ENCODE measurements around the gene NFATC1.

Gene NFATC1

GRCh38 chr18:79563949-79564348, 168.2 kb downstream of the NFATC1 start:
- no peak for DNase-seq

- no peak for DNase-seq
These were observed 168.7 kb downstream of the NFATC1 start for GRCh38 chr18:79564441-79564840.

GRCh38 chr18:79566771-79567431, 171.2 kb downstream of the NFATC1 start:
- no peak for DNase-seq

DNA sequence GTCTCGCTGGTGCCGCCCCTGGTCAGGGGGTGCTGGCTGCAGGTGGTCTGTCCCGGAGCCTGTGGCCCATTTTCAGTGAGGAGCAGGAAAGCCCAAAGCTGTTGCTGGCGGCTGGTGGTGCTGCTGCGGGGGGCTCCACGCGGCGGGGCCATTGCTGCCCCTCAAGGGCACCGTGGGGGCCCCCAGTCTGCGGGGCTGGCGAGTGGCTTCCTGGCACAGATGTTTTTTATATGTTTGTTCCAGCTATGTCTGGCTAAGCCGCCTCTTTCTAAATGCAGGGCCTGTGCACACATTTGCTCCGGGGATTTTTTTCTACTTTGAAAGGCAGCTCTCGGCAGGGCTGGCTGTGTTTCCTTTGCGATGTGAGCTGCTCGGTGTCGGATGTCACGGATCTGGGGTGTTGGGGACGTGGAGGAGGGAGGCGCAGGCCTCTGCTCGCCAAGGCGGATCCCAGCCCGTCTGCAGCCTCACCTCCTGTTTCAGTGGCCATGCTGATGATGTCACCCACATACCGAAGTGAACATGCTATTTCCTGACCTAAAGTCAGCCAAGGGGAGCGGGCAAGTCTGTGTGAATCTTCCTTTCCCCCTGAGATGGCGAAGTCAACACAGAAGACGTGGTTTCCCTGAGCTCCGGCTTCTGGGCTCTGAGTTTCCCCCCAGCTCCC, 171.9 kb downstream of the NFATC1 start:
- DNase-seq = no peak

GRCh38 chr18:79568543-79569205, 172.9 kb downstream of the NFATC1 start:
- no peak for DNase-seq

DNA sequence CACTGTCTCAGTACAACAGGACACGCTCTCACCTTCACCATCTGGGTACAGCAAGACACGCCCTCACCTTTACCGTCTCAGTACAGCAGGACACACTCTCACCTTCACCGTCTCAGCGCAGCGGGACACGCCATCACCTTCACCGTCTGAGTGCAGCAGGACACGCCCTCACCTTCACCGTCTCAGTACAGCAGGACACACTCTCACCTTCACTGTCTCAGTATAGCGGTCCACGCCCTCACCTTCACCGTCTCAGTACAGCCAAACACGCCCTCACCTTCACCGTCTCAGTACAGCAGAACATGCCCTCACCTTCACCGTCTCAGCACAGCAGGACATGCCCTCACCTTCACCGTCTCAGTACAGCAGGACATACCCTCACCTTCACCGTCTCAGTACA, 174.0 kb downstream of the NFATC1 start:
- DNase-seq = no peak

- DNase-seq = no peak
These were observed 174.8 kb downstream of the NFATC1 start for GRCh38 chr18:79570266-79571201.

- no peak for DNase-seq
These were observed 175.7 kb downstream of the NFATC1 start for GRCh38 chr18:79571211-79572092.

DNA sequence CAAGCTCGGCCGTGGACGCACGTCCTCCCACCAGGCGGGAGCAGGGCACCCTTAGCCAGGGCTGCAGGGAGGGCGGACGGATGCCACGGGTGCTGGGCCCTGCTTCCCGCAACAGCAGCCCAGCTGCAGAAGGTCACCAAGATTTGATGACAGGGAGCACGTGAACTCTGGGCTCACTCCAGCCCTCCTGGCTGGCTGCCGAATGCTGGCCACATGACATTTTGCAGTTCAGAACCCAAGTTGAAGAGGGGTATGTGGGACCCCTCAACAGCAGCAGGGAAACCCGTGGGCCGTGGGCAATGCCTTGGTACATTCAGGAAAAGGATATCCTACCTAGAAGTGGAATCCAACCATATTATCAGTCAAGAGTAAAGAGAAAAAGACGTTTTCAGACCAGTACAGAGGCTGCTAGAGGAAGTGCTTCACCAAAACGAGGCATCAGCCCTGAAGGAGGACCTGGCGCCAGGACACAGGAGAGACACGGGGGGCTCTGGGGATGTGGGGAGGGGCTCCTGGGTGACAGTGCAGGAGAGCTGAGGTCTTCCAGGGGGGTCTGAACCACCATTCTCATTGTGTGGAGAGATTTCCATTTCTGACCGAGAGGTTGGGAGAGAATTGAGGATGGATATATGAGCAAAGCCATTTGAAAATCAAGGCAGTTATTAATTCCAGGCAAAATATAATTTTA, 176.5 kb downstream of the NFATC1 start:
- no peak for DNase-seq

DNA sequence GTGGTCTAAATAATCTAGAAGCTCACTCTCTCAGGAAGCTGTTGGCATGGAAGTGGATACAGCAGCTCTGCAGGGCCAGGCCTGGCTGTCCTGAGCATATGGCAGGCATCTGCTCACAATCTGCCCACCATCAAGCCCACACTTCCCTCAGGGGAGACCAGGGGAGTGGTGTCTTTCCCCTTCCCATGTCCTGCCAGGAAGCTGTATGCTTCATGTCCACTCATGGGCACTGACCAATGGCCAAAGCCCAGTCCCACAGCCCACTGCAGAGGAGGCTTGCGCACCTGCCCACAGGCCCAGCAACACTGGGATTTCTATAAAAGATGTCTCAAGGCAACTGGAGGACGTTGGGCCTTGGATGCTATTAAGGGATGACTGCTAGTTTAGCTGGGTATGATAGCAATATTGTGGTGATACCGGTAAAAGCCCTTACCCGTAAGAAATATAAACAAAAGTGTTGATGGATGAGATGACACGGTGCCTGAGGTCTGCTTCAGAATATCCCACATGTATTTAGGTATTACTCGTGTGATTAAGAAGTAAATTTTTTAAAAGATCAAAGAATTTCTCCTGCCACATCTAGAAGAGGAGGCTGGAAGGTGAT, 177.2 kb downstream of the NFATC1 start:
- no peak for DNase-seq

GRCh38 chr18:79573921-79574491, 178.3 kb downstream of the NFATC1 start:
- DNase-seq = no peak

DNA sequence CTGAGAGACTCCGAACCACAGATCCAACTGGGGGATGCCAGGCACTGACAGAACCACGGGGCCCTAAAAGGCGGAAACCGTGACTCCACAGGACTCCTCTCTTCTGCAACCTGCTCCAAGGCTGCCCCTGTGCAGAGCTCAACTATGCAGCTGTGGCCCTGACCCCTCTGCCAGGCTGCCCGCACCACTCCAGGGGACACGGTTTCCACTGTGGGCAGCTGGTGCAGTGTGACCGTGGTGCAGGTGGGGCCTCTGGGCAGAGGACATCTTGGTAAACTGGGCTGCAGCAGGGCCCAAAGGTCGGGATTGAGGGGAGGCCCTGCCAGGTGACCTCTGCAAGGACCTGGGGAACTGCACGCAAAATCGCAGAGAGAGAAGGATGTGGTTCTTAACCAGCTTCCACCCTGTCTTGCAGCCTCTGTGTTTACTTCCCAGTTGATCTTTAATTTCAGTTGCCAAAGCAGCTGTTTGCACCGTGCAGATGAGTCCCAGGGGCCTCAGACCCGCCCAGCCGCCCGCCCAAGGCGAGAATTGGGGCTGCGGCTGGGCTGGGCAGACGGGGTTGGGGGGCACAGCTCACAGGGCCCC, 179.3 kb downstream of the NFATC1 start:
- DNase-seq = no peak

- no peak for DNase-seq
These were observed 180.4 kb downstream of the NFATC1 start for GRCh38 chr18:79575891-79576685.

DNA sequence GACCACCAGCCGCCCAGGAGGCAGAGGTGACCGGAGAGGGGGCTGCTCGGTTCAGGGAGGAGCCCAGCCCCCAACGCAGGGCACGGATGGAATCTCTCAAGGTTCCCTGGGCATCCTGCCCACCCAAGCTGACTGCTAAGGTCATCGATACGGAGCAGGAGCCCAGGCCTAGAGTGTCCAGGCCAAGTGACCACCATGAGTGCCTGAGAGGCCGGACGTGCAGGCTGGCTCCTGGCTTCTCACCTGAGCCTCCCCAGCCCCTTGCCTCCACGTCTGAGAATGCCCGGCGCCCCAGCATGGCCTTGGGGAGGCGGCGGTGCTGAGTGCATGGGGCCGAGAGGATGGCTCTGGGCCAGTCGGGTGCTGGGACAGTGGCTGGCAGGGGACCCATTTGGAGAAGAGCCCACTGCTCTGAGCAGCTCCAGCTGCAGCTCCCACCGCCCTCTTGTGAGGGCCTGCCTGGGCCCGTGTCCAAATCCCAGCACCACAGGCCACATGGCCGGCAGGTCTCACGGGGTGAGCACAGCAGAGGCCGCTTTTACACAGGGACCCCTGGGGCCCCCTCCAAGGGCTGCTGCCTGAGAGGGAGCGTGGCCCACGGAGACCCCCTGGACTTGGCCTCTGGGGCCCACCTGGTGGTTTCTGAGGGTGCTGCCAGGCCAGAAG, 181.1 kb downstream of the NFATC1 start:
- no peak for DNase-seq

GRCh38 chr18:79577451-79578395, 182.0 kb downstream of the NFATC1 start:
- DNase-seq = no peak

DNA sequence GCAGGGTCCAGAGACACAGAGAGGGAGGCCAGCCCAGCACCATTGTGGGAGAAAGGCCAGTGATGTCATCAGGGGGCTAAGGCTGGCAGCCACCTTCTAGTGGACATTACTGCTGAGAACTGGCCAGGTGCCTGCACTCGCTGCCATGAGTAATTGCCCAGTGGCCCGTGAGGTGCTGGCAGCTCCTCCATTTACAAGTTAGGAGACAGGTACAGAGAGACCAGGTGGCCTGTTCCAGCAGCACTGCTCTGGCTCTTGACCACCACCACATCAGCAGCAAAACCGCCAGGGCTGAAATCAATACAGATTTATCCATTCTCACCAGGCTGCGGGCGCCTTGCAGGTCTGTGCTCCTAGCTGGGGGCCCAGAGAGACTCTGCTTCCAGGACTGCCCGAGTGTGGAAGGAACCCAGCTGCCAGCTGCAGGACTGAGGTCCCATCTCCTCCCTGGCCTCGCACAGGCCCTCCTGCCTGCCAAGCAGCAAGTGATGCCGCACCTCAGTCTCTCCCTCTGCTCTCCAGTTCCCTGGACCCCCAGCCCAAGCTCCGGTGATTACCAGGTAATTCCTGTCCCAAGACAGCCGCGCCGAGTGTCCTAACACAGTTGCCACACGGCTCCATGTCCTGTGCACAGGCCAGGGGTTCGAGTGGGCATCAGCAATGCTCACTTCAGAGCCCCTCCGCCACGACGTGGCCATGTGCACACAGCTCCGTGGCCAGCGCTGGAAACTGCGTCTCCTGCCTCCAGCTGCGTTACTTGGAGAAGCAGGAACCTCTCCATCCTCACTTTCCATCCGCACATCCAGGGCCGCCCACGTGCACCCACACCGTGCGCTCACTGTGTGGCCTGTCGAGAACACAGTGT, 182.9 kb downstream of the NFATC1 start:
- DNase-seq = no peak

Measured in CD4-positive, alpha-beta T cell treated with Interleukin-10 for 1 hour (primary cell).